NCI-H1105 treated with DMSO at 0.1 percent for 48 hours (cell line): ENCODE measurements around the gene CIART.
"Not testable (repeated sequence)": the region's sequence is repeated elsewhere in the genome, so short reads cannot be mapped to it uniquely, and the experiment has no call there.

ENCODE experiments used
- DNase-seq: peaks from one replicate; lab custom pipeline; 2025; lab: John Stamatoyannopoulos, UW

The CIART gene

GRCh38 chr1:150281758-150282557, at the start of gene CIART:
TSS of gene CIART (plus strand) at chr1:150282554. CDS start at chr1:150283268, 714 bp downstream.
- peak; percentile 99 for DNase-seq

GRCh38 chr1:150232921-150233320, 49.4 kb upstream of the CIART start:
- not testable (repeated sequence) for DNase-seq

GRCh38 chr1:150233359-150234308, 48.7 kb upstream of the CIART start:
- DNase-seq = peak; percentile 16

GRCh38 chr1:150234309-150234565, 48.1 kb upstream of the CIART start:
- no peak for DNase-seq

- peak; percentile 52 for DNase-seq
Measured at GRCh38 chr1:150234566-150235293, 47.6 kb upstream of the CIART start.

GRCh38 chr1:150235294-150235851, 47.0 kb upstream of the CIART start:
- no peak for DNase-seq

- peak; percentile 100 for DNase-seq
Measured at GRCh38 chr1:150235852-150236613, 46.3 kb upstream of the CIART start, which contains the start of gene ANP32E. TSS of gene ANP32E (minus strand) at chr1:150236112. CDS start at chr1:150235786, 326 bp downstream.

GRCh38 chr1:150236614-150237100, 45.7 kb upstream of the CIART start:
- DNase-seq = no peak

GRCh38 chr1:150237176-150237575, 45.2 kb upstream of the CIART start:
- not testable (repeated sequence) for DNase-seq

GRCh38 chr1:150237746-150238145, 44.6 kb upstream of the CIART start:
- no peak for DNase-seq

- no peak for DNase-seq
Measured at GRCh38 chr1:150243003-150243402, 39.4 kb upstream of the CIART start.

- DNase-seq = no peak
Measured at GRCh38 chr1:150249936-150250335, 32.4 kb upstream of the CIART start.

GRCh38 chr1:150256198-150256553, 26.2 kb upstream of the CIART start:
- no peak for DNase-seq

- no peak for DNase-seq
Measured at GRCh38 chr1:150256554-150257341, 25.6 kb upstream of the CIART start.

GRCh38 chr1:150257624-150258585, 24.4 kb upstream of the CIART start, which contains the start of gene CA14:
TSS of gene CA14 (plus strand) at chr1:150257774. CDS start at chr1:150258129, 355 bp downstream.
- no peak for DNase-seq

- DNase-seq = no peak
Measured at GRCh38 chr1:150259217-150259616, 23.1 kb upstream of the CIART start.

GRCh38 chr1:150259758-150260669, 22.3 kb upstream of the CIART start:
- DNase-seq = peak; percentile 64

GRCh38 chr1:150261367-150261766, 21.0 kb upstream of the CIART start:
- DNase-seq = no peak
